ENCODE results near the gene DOCK1. TPM values are rescaled to one million over a fixed set of nuclear protein-coding genes. Genes with fewer than 3 reads are reported as not detected.

The DOCK1 gene
- total RNA-seq, 1 experiment from 2014 or later: 40.0 TPM

GRCh38 chr10:127100983-127101615, 195.9 kb downstream of the DOCK1 start:
- intact Hi-C loops (cut with micrococcal nuclease): no loop called here
- H3K4me3 Mint-ChIP-seq (ENCODE audit: unreplicated experiment): no peak overlapping the region
- no peaks in the 10 kb centered on the region for H3K4me1 Mint-ChIP-seq (ENCODE audit: insufficient read depth, unreplicated experiment)
- no peak overlapping the region for H3K27ac Mint-ChIP-seq (ENCODE audit: low read depth, unreplicated experiment)
- POLR2A ChIA-PET: no interaction called here
- H3K36me3 Mint-ChIP-seq (ENCODE audit: insufficient read depth, unreplicated experiment): peaks cover 16% of the 10 kb centered on the region
- BruUV-seq (replicated peaks): no TSS peak
- CTCF ChIA-PET: interaction anchor here (0.6 kb wide), 1 partner anchor 535 kb away, joined by 5 read pairs; no protein-coding TSS in a partner anchor
- H3K9me3 Mint-ChIP-seq (ENCODE audit: unreplicated experiment): no peaks in the 10 kb centered on the region
- H3K27me3 Mint-ChIP-seq (ENCODE audit: insufficient read depth, unreplicated experiment): no peaks in the 10 kb centered on the region
- no peak for TF ChIP-seq CTCF (IDR thresholded peaks at IDR 0.05; ENCODE audit: unreplicated experiment)
- no peak for DNase-seq (ENCODE audit: unreplicated experiment)

GRCh38 chr10:127102176-127102575, 196.9 kb downstream of the DOCK1 start:
- TF ChIP-seq CTCF (IDR thresholded peaks at IDR 0.05; ENCODE audit: unreplicated experiment): no peak
- H3K4me1 Mint-ChIP-seq (ENCODE audit: insufficient read depth, unreplicated experiment): no peaks in the 10 kb centered on the region
- H3K36me3 Mint-ChIP-seq (ENCODE audit: insufficient read depth, unreplicated experiment): peaks cover 23% of the 10 kb centered on the region
- ChIA-PET CTCF (no interaction called here), POLR2A (no interaction called here)
- H3K4me3 Mint-ChIP-seq (ENCODE audit: unreplicated experiment): no peak overlapping the region
- H3K9me3 Mint-ChIP-seq (ENCODE audit: unreplicated experiment): no peaks in the 10 kb centered on the region
- H3K27ac Mint-ChIP-seq (ENCODE audit: low read depth, unreplicated experiment): no peak overlapping the region
- no TSS peak for BruUV-seq (replicated peaks)
- H3K27me3 Mint-ChIP-seq (ENCODE audit: insufficient read depth, unreplicated experiment): no peaks in the 10 kb centered on the region
- peak; percentile 4 for DNase-seq (ENCODE audit: unreplicated experiment)
- intact Hi-C loops (cut with micrococcal nuclease): no loop called here

GRCh38 chr10:127115100-127115499, 209.9 kb downstream of the DOCK1 start:
- BruUV-seq (replicated peaks): no TSS peak
- DNase-seq (ENCODE audit: unreplicated experiment): no peak
- Mint-ChIP-seq H3K27ac (ENCODE audit: low read depth, unreplicated experiment) (no peak overlapping the region), H3K27me3 (ENCODE audit: insufficient read depth, unreplicated experiment) (no peaks in the 10 kb centered on the region), H3K4me1 (ENCODE audit: insufficient read depth, unreplicated experiment) (no peaks in the 10 kb centered on the region), H3K36me3 (ENCODE audit: insufficient read depth, unreplicated experiment) (peaks cover 33% of the 10 kb centered on the region), H3K4me3 (ENCODE audit: unreplicated experiment) (no peak overlapping the region), H3K9me3 (ENCODE audit: unreplicated experiment) (no peaks in the 10 kb centered on the region)
- ChIA-PET POLR2A (no interaction called here), CTCF (no interaction called here)
- no peak for TF ChIP-seq CTCF (IDR thresholded peaks at IDR 0.05; ENCODE audit: unreplicated experiment)
- intact Hi-C loops (cut with micrococcal nuclease): no loop called here

DNA sequence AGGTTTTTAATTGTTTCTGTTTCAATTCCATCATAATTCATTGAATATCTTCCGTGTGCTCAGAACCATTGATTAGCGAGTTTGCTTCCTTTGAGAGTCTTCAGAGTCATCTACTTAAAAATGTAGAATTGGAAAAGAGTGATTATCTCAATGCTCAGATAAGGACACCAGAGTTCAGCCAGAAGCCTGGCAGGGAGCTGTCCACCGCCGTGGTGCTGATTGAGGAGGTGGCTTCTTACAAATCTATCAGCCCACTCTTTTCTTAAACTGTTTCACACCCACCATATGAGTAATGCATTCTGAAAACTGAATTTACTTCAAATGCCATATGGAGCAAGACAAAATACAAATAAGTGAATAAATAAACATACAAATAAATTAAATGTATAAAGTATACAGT, 211.9 kb downstream of the DOCK1 start:
- ChIA-PET CTCF (no interaction called here), POLR2A (no interaction called here)
- H3K27ac Mint-ChIP-seq (ENCODE audit: low read depth, unreplicated experiment): no peak overlapping the region
- H3K27me3 Mint-ChIP-seq (ENCODE audit: insufficient read depth, unreplicated experiment): no peaks in the 10 kb centered on the region
- peak; percentile 51 for DNase-seq (ENCODE audit: unreplicated experiment)
- no TSS peak for BruUV-seq (replicated peaks)
- H3K9me3 Mint-ChIP-seq (ENCODE audit: unreplicated experiment): no peaks in the 10 kb centered on the region
- H3K4me1 Mint-ChIP-seq (ENCODE audit: insufficient read depth, unreplicated experiment): no peaks in the 10 kb centered on the region
- no peak for TF ChIP-seq CTCF (IDR thresholded peaks at IDR 0.05; ENCODE audit: unreplicated experiment)
- intact Hi-C loops (cut with micrococcal nuclease): no loop called here
- peaks cover 29% of the 10 kb centered on the region for H3K36me3 Mint-ChIP-seq (ENCODE audit: insufficient read depth, unreplicated experiment)
- H3K4me3 Mint-ChIP-seq (ENCODE audit: unreplicated experiment): no peak overlapping the region
